ENCODE data around the gene KRTAP12-3. TPM values are rescaled to one million over a fixed set of nuclear protein-coding genes. Genes with fewer than 3 reads are reported as not detected.

Gene KRTAP12-3
- total RNA-seq, 6 experiments from 2014 or later = not detected

GRCh38 chr21:44704636-44705001, 46.9 kb downstream of the KRTAP12-3 start:
- H3K4me1 Mint-ChIP-seq (ENCODE audit: low read depth) = peaks cover 6% of the 10 kb centered on the region
- no peak overlapping the region for H3K27ac Mint-ChIP-seq
- H3K27me3 Mint-ChIP-seq (ENCODE audit: insufficient read depth) = peaks cover 66% of the 10 kb centered on the region
- H3K36me3 Mint-ChIP-seq (ENCODE audit: low read depth) = no peaks in the 10 kb centered on the region
- no peaks in the 10 kb centered on the region for H3K9me3 Mint-ChIP-seq
- no peak overlapping the region for H3K4me3 Mint-ChIP-seq
- no peak for TF ChIP-seq CTCF (IDR thresholded peaks at IDR 0.05)
- no peak for DNase-seq

- no peak for TF ChIP-seq CTCF (IDR thresholded peaks at IDR 0.05)
- H3K4me1 Mint-ChIP-seq (ENCODE audit: low read depth) = peaks cover 11% of the 10 kb centered on the region
- H3K4me3 Mint-ChIP-seq = no peak overlapping the region
- no peak overlapping the region for H3K27ac Mint-ChIP-seq
- no peaks in the 10 kb centered on the region for H3K9me3 Mint-ChIP-seq
- H3K36me3 Mint-ChIP-seq (ENCODE audit: low read depth) = no peaks in the 10 kb centered on the region
- DNase-seq = no peak
- peaks cover 53% of the 10 kb centered on the region for H3K27me3 Mint-ChIP-seq (ENCODE audit: insufficient read depth)
These were observed 48.4 kb downstream of the KRTAP12-3 start for GRCh38 chr21:44706026-44706705.

GRCh38 chr21:44706706-44707581, 49.2 kb downstream of the KRTAP12-3 start:
- peaks cover 11% of the 10 kb centered on the region for H3K4me1 Mint-ChIP-seq (ENCODE audit: low read depth)
- TF ChIP-seq CTCF (IDR thresholded peaks at IDR 0.05) = no peak
- no peaks in the 10 kb centered on the region for H3K9me3 Mint-ChIP-seq
- peaks cover 49% of the 10 kb centered on the region for H3K27me3 Mint-ChIP-seq (ENCODE audit: insufficient read depth)
- no peak for DNase-seq
- H3K4me3 Mint-ChIP-seq = no peak overlapping the region
- H3K36me3 Mint-ChIP-seq (ENCODE audit: low read depth) = no peaks in the 10 kb centered on the region
- no peak overlapping the region for H3K27ac Mint-ChIP-seq

Other genes with a start within 250 kb of the KRTAP12-3 start
- gene LRRC3, start 202.4 kb upstream of the KRTAP12-3 start, total RNA-seq (2021; fragmentation: NEBNext Ultra II Directional; extraction: Animal tissue kit (Norgen Biotek cat#: 25700)) = not detected
- not detected for gene KRTAP10-1, start 117.7 kb upstream of the KRTAP12-3 start, total RNA-seq (2021; fragmentation: NEBNext Ultra II Directional; extraction: Animal tissue kit (Norgen Biotek cat#: 25700))
- not detected for gene KRTAP10-2, start 106.4 kb upstream of the KRTAP12-3 start, total RNA-seq (2021; fragmentation: NEBNext Ultra II Directional; extraction: Animal tissue kit (Norgen Biotek cat#: 25700))
- not detected for gene KRTAP10-3, start 99.1 kb upstream of the KRTAP12-3 start, total RNA-seq (2021; fragmentation: NEBNext Ultra II Directional; extraction: Animal tissue kit (Norgen Biotek cat#: 25700))
- not detected for gene KRTAP10-4, start 84.2 kb upstream of the KRTAP12-3 start, total RNA-seq (2021; fragmentation: NEBNext Ultra II Directional; extraction: Animal tissue kit (Norgen Biotek cat#: 25700))
- gene KRTAP10-5, start 77.3 kb upstream of the KRTAP12-3 start, total RNA-seq (2021; fragmentation: NEBNext Ultra II Directional; extraction: Animal tissue kit (Norgen Biotek cat#: 25700)) = not detected
- not detected for gene KRTAP10-6, start 65.4 kb upstream of the KRTAP12-3 start, total RNA-seq (2021; fragmentation: NEBNext Ultra II Directional; extraction: Animal tissue kit (Norgen Biotek cat#: 25700))
- not detected for gene KRTAP10-7, start 57.3 kb upstream of the KRTAP12-3 start, total RNA-seq (2021; fragmentation: NEBNext Ultra II Directional; extraction: Animal tissue kit (Norgen Biotek cat#: 25700))
- not detected for gene KRTAP10-8, start 45.9 kb upstream of the KRTAP12-3 start, total RNA-seq (2021; fragmentation: NEBNext Ultra II Directional; extraction: Animal tissue kit (Norgen Biotek cat#: 25700))
- not detected for gene KRTAP10-9, start 30.8 kb upstream of the KRTAP12-3 start, total RNA-seq (2021; fragmentation: NEBNext Ultra II Directional; extraction: Animal tissue kit (Norgen Biotek cat#: 25700))
- not detected for gene KRTAP10-10, start 20.6 kb upstream of the KRTAP12-3 start, total RNA-seq (2021; fragmentation: NEBNext Ultra II Directional; extraction: Animal tissue kit (Norgen Biotek cat#: 25700))
- gene KRTAP10-11, start 11.5 kb upstream of the KRTAP12-3 start, total RNA-seq (2021; fragmentation: NEBNext Ultra II Directional; extraction: Animal tissue kit (Norgen Biotek cat#: 25700)) = not detected
- not detected for gene KRTAP12-4, start 3.3 kb upstream of the KRTAP12-3 start, total RNA-seq (2021; fragmentation: NEBNext Ultra II Directional; extraction: Animal tissue kit (Norgen Biotek cat#: 25700))
- not detected for gene KRTAP12-2, start 9.0 kb downstream of the KRTAP12-3 start, total RNA-seq (2021; fragmentation: NEBNext Ultra II Directional; extraction: Animal tissue kit (Norgen Biotek cat#: 25700))
- not detected for gene KRTAP12-1, start 24.2 kb downstream of the KRTAP12-3 start, total RNA-seq (2021; fragmentation: NEBNext Ultra II Directional; extraction: Animal tissue kit (Norgen Biotek cat#: 25700))
- gene KRTAP10-12, start 39.2 kb downstream of the KRTAP12-3 start, total RNA-seq (2021; fragmentation: NEBNext Ultra II Directional; extraction: Animal tissue kit (Norgen Biotek cat#: 25700)) = not detected
- gene TSPEAR, start 53.6 kb downstream of the KRTAP12-3 start, total RNA-seq (2021; fragmentation: NEBNext Ultra II Directional; extraction: Animal tissue kit (Norgen Biotek cat#: 25700)) = not detected
- gene UBE2G2, start 143.9 kb downstream of the KRTAP12-3 start, total RNA-seq (2021; fragmentation: NEBNext Ultra II Directional; extraction: Animal tissue kit (Norgen Biotek cat#: 25700)) = 10 to 100 TPM; 53.5 to 73.3 (median 61.0) TPM
- 100 to 1,000 TPM; 116 to 160 (median 147) TPM for gene SUMO3, start 160.1 kb downstream of the KRTAP12-3 start, total RNA-seq (2021; fragmentation: NEBNext Ultra II Directional; extraction: Animal tissue kit (Norgen Biotek cat#: 25700))
- 100 to 1,000 TPM; 241 to 290 (median 277) TPM for gene PTTG1IP, start 215.8 kb downstream of the KRTAP12-3 start, total RNA-seq (2021; fragmentation: NEBNext Ultra II Directional; extraction: Animal tissue kit (Norgen Biotek cat#: 25700))